ENCODE measurements around the gene PLPP1. TPM values are rescaled to one million over a fixed set of nuclear protein-coding genes. Genes with fewer than 3 reads are reported as not detected.

The PLPP1 gene
- total RNA-seq, 1 experiment from 2014 or later, result 10.5 TPM

DNA sequence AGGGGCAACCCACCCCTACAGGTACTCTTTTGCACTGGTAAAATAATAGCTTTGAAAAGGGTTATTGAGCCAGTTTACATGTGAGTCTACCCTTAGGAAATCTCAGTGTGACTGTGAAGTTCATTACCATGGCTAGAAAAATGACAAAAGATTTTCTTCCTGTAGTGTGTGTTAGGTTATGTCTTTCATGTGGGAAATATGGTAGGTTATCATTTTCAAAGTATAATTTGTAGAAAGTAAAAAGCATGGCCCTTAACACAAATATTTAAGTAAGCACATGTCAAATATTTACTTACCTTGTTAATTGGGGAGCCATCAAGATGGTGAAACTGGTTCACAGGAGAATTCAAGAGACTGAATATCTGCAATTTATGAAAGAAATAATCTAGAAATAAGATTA lies 37.3 kb upstream of the PLPP1 start (continued):
- TF ChIP-seq EZH2 (IDR thresholded peaks at IDR 0.05), result no peak
- TF ChIP-seq EGR1 (IDR thresholded peaks at IDR 0.05; ENCODE audit: low read depth), result no peak
- TF ChIP-seq, protein P1, sequence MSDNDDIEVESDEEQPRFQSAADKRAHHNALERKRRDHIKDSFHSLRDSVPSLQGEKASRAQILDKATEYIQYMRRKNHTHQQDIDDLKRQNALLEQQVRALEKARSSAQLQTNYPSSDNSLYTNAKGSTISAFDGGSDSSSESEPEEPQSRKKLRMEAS (IDR thresholded peaks at IDR 0.05), result no peak

DNA sequence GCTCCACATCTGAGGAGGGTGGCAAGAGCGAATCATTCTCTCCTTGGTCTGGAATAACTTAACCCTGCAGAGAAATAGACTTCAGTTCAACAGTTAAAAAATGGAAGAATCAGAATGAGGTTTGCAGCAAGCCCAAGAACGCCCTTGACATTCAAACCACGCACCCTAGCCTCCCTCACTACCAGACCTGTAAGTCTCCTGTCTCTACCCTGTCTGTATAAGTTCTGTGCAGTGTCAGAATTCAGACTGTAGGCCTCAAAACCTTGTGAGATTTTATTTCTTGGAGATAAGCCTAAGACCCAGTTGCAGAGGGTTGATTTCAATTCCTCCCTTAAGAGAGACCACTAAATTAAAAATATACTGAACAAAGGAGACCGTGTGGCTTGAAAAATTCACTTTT lies 35.8 kb upstream of the PLPP1 start:
- Histone ChIP-seq H3K79me2 (ENCODE audit: insufficient read depth, low read length) (no peaks in the 10 kb centered on the region), H3K4me2 (ENCODE audit: low read length) (no peak overlapping the region), H3K9me3 (ENCODE audit: control insufficient read depth in 1 of 2, insufficient read depth in 1 of 2, low read depth in 1 of 2, low read length in 2 of 2) (no peaks in the 10 kb centered on the region), H3K36me3 (ENCODE audit: control insufficient read depth in 1 of 2, insufficient read depth in 2 of 2, low read length in 2 of 2) (no peaks in the 10 kb centered on the region), H3K4me3 (replicated peaks in 1 of 2; ENCODE audit: low read depth in 1 of 2, low read length in 2 of 2) (no peak overlapping the region), H3K27ac (ENCODE audit: low read depth, low read length) (no peak overlapping the region), H3K27me3 (ENCODE audit: insufficient read depth, low read length) (no peaks in the 10 kb centered on the region), H3K9me2 (ENCODE audit: insufficient read depth) (no peaks in the 10 kb centered on the region), H3K9ac (ENCODE audit: low read length) (no peak overlapping the region), H3K4me1 (ENCODE audit: control insufficient read depth in 1 of 2, insufficient read depth in 2 of 2, low read length in 2 of 2) (no peaks in the 10 kb centered on the region), H4K20me1 (ENCODE audit: insufficient read depth) (no peaks in the 10 kb centered on the region), H2AFZ (ENCODE audit: low read depth, low read length, poor library complexity, severe bottlenecking) (no peak overlapping the region)
- ATAC-seq, result no peak
- no peak for DNase-seq (ENCODE audit: low read depth, low spot score)
- ChIA-PET RAD21 (ENCODE audit: low non-redundant PET in 1 of 2, low total read pairs in 2 of 2, uncharacterized antibody in 2 of 2, unreplicated experiment in 2 of 2) (no interaction called here), CTCF (no interaction called here), POLR2A (no interaction called here)
- no peak for TF ChIP-seq EZH2phosphoT487 (IDR thresholded peaks at IDR 0.05; ENCODE audit: borderline replicate concordance)
- TF ChIP-seq SIN3A (IDR thresholded peaks at IDR 0.05; ENCODE audit: low read depth), result no peak
- TF ChIP-seq JUND (IDR thresholded peaks at IDR 0.05), result no peak
- TF ChIP-seq, protein P2, sequence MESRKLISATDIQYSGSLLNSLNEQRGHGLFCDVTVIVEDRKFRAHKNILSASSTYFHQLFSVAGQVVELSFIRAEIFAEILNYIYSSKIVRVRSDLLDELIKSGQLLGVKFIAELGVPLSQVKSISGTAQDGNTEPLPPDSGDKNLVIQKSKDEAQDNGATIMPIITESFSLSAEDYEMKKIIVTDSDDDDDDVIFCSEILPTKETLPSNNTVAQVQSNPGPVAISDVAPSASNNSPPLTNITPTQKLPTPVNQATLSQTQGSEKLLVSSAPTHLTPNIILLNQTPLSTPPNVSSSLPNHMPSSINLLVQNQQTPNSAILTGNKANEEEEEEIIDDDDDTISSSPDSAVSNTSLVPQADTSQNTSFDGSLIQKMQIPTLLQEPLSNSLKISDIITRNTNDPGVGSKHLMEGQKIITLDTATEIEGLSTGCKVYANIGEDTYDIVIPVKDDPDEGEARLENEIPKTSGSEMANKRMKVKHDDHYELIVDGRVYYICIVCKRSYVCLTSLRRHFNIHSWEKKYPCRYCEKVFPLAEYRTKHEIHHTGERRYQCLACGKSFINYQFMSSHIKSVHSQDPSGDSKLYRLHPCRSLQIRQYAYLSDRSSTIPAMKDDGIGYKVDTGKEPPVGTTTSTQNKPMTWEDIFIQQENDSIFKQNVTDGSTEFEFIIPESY (IDR thresholded peaks at IDR 0.05; ENCODE audit: extremely low read depth, insufficient replicate concordance, low read length), result no peak
- no peak for TF ChIP-seq POLR2A (IDR thresholded peaks at IDR 0.05; ENCODE audit: borderline replicate concordance, extremely low read depth, insufficient read depth, insufficient read length)
- TF ChIP-seq, protein P3, sequence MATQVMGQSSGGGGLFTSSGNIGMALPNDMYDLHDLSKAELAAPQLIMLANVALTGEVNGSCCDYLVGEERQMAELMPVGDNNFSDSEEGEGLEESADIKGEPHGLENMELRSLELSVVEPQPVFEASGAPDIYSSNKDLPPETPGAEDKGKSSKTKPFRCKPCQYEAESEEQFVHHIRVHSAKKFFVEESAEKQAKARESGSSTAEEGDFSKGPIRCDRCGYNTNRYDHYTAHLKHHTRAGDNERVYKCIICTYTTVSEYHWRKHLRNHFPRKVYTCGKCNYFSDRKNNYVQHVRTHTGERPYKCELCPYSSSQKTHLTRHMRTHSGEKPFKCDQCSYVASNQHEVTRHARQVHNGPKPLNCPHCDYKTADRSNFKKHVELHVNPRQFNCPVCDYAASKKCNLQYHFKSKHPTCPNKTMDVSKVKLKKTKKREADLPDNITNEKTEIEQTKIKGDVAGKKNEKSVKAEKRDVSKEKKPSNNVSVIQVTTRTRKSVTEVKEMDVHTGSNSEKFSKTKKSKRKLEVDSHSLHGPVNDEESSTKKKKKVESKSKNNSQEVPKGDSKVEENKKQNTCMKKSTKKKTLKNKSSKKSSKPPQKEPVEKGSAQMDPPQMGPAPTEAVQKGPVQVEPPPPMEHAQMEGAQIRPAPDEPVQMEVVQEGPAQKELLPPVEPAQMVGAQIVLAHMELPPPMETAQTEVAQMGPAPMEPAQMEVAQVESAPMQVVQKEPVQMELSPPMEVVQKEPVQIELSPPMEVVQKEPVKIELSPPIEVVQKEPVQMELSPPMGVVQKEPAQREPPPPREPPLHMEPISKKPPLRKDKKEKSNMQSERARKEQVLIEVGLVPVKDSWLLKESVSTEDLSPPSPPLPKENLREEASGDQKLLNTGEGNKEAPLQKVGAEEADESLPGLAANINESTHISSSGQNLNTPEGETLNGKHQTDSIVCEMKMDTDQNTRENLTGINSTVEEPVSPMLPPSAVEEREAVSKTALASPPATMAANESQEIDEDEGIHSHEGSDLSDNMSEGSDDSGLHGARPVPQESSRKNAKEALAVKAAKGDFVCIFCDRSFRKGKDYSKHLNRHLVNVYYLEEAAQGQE (IDR thresholded peaks at IDR 0.05; ENCODE audit: low read depth), result no peak
- intact Hi-C loops (cut with micrococcal nuclease), result no loop called here
- no TSS peak for BruUV-seq (replicated peaks)

Measured in HCT116 (cell line).